H54 (cell line): ENCODE results near the gene ROBO3.

Experiments used
- DNase-seq: peaks from one replicate; pipeline ENCODE4 v3.0.0; 2011; ENCODE audit warnings: low spot score, mixed read lengths; ENCODE audit not compliant: insufficient read length
- FAIRE-seq: peaks from 3 replicates; lab custom pipeline; 2011; peaks lifted over from hg19 to GRCh38; lab: Jason Lieb, UNC
- POLR2A ChIP-seq: IDR thresholded peaks from 2 replicates; pipeline ENCODE4 v1.6.1; 2011; ENCODE audit warnings: low read depth, mild to moderate bottlenecking, low read length

Gene ROBO3

DNA sequence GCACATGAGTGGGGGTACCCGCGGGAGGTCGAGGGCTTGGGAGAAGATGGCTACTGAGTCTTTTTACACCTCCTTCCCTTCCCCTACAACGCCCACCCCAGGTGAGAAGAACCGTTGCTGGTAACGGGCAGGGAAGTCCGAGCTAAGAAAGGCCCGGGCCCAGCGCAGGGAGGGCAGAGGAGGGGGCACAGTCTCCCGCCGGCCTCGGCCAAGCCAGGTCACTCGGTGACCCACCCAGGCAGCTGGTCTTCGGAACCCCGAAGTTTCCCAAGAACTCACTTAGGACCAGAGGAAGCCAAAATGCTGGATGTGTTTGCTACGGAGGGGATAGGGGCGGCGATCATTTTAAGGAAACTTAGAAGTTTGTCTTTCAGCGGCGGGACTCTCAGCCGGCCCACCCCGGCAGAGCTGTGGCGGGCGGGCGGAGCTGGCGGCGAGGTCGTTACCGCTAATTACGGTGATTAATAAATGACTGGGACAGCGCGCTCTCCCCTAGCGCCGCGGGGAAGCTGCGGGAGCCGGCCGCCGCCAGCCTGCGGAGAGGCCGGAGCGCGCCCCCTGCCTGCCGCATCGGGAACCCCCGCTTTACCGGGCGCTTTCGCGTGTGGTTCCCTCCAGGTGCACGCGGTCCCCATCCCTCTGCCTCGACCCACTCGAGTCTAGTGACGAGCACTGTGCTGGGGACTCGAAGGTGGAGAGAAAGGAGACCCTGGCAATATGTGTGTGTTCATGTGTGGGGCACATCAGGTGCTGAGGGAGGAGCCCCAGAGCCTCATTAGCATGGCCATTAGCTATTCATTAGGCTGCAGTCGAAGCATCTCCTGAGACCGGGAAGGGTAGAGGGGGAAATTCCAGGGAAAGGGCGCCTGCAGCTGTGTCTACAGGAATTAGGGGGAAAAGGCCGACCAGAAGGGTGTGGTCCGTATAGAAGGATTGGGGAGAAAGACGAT, 945 bp downstream of the ROBO3 start:
- DNase-seq (no peak), FAIRE-seq (no peak)
- TF ChIP-seq POLR2A: no peak

GRCh38 chr11:124867700-124868099, 2.5 kb downstream of the ROBO3 start:
- no peak for TF ChIP-seq POLR2A
- no peak for DNase-seq
- FAIRE-seq: no peak

DNA sequence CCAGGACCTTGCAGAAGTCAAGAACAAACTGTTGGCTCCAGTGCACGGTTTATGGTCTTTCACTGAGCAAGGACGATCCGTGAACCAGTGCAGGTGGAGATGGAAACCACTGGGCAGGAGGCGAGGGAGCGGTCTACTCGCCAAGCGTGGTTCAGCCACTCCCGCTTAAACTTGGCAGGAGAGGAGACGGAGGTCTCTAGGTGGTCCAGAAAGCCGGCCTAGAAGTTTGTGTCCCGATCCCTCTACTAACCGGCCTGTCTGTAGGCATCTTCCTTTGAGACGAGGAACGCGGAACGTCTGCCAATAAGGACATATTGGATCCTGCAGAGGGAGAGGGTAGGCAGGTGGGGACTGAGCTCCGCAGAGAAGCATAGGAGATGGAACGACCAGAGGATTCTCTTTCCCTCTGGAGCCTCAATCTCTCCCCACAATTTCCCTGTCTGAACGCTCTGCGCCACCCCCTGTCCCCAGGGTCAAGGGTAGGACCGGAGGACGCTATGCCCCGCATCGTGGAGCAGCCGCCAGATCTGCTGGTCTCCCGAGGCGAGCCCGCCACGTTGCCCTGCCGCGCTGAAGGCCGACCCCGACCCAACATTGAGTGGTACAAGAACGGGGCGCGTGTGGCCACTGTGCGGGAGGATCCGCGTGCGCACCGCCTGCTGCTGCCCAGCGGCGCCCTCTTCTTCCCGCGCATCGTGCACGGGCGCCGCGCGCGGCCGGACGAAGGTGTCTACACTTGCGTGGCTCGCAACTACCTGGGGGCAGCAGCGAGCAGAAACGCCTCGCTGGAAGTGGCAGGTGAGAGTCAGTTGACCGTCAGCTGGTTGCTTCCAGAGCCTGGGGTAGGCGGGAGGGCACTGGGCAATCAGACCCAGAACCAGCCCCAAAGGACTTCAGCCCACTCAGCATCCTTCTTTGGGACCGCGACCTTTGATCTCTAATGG, 3.4 kb downstream of the ROBO3 start:
- no peak for TF ChIP-seq POLR2A
- FAIRE-seq: no peak
- no peak for DNase-seq

DNA sequence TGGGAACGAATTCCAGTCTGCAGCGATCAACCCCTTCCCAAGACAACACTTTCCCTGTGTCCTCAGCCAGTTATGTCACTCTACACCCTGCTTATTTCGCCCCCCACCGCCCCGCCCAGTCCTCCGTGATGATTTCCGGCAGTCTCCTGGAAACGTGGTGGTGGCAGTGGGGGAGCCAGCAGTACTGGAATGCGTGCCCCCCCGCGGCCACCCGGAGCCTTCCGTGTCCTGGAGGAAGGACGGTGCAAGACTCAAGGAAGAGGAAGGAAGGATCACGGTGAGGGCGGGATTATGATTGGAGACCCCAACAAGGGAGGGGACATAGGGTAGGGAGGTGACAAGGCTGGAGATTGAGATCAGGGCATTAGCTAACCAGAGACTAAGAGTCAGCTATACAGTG, 4.1 kb downstream of the ROBO3 start:
- FAIRE-seq: no peak
- TF ChIP-seq POLR2A: no peak
- no peak for DNase-seq

GRCh38 chr11:124869856-124870387, 4.7 kb downstream of the ROBO3 start:
- DNase-seq (no peak), FAIRE-seq (no peak)
- no peak for TF ChIP-seq POLR2A

DNA sequence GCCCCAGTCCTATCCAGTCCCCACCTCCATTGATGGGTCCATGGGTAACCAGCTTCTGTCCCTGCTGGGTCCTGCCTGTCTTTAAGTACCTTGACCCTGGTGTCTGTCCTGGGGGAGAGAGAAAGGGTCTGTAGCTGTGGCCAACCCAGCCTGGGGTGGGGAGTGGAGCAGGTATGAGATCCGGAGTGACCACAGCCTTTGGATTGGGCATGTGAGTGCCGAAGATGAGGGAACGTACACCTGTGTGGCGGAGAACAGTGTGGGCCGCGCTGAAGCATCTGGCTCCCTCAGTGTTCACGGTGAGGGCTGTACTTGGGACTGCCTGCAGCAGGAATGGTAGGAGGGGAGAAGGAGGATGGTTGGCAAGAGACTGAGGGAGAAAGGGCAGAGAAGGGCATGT, 5.2 kb downstream of the ROBO3 start:
- TF ChIP-seq POLR2A: no peak
- DNase-seq (no peak), FAIRE-seq (no peak)

- no peak for TF ChIP-seq POLR2A
- DNase-seq: no peak
- FAIRE-seq: no peak
Observed at GRCh38 chr11:124872280-124872679, 7.0 kb downstream of the ROBO3 start.

GRCh38 chr11:124872741-124873140, 7.5 kb downstream of the ROBO3 start:
- DNase-seq (no peak), FAIRE-seq (no peak)
- no peak for TF ChIP-seq POLR2A

DNA sequence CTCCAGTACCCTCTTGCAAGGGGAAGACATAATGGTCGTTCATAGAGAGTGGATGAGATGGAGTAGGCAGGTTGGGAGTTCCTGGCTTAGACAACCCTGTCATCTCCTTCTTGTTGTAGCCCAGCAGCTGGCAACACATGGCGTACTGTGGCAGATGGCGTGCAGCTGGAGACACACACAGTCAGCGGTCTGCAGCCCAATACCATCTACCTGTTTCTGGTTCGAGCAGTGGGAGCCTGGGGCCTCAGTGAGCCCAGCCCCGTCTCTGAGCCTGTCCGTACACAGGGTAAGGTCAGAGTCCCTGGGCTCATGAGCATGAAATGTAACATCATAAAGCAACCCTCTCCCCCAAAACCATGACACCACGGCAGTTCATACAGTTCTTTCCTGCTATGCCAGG, 8.7 kb downstream of the ROBO3 start:
- TF ChIP-seq POLR2A: no peak
- no peak for DNase-seq
- FAIRE-seq: no peak

DNA sequence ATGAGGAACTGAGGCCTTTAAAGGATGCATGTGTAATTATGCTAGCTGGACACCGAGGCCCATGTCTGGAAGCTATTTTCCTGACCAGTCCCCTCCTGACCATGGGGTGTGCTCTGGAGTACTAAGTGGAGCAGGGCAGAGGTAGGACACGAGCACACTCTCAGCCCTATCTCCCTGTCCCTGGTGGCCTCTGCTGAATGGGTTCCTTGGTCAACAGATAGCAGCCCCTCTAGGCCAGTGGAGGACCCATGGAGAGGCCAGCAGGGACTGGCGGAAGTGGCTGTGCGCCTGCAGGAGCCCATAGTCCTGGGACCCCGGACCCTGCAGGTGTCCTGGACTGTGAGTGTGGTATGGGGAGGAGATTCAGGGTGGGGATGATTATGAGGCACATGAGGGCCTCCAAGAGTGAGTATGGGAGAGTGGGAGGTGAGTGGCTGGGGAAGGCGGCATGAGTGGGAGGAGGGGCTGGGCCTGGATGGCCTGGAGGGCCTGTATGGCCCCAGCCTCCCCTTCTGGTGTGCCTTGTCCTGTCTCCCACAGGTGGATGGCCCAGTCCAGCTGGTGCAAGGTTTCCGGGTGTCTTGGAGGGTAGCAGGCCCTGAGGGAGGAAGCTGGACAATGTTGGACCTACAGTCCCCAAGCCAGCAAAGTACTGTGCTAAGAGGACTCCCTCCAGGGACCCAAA, 9.5 kb downstream of the ROBO3 start:
- FAIRE-seq: no peak
- TF ChIP-seq POLR2A: no peak
- no peak for DNase-seq

DNA sequence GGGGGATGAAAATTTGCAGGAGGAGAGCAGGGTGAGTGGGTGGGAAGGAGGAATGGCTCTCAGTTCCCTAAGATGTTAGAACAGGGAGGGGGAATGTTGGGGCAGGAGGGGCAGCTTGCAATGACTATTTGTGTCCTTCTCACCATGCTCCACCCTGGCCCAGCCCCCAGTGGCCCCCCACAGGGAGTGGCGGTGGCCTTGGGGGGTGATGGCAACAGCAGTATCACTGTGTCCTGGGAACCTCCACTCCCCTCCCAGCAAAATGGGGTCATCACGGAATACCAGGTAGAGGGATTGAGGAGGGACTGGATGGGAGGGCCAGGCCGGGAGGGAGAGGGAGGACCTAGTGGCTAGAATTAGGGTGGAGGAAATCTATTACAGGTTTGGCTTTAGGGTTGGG, 10.2 kb downstream of the ROBO3 start:
- DNase-seq: no peak
- no peak for TF ChIP-seq POLR2A
- no peak for FAIRE-seq

GRCh38 chr11:124875943-124876817, 10.9 kb downstream of the ROBO3 start:
- FAIRE-seq (no peak), DNase-seq (peak; percentile 87)
- peak; percentile 31 for TF ChIP-seq POLR2A
